IMR-90 (cell line): ENCODE results near the gene WDR1. TPM values are rescaled to one million over a fixed set of nuclear protein-coding genes. Genes with fewer than 3 reads are reported as not detected.

Source experiments
- ATAC-seq: fragments of 200-7000 bp; cut with Tn5 transposase; 2 replicates; pipeline ENCODE4 v1.9.1; 2020; ENCODE audit warnings: low read depth, mild to moderate bottlenecking, moderate library complexity
- BruUV-seq: library from RNA; stranded (reverse); fragments of 400-500 nt; replicated peaks from 2 replicates; lab custom pipeline; 2021; lab: Mats Ljungman, UMichigan
- CTCF ChIA-PET: fragments of 300-600 bp; formaldehyde crosslinking; extraction: SDS; loops from one replicate; lab custom pipeline; 2021; ENCODE audit warnings: antibody characterized with exemption; lab: Yijun Ruan, JAX
- POLR2A ChIA-PET: fragments of 300-600 bp; sonication (Branson Sonifier 250); formaldehyde crosslinking; loops from one replicate; lab custom pipeline; 2022; ENCODE audit warnings: antibody characterized with exemption; ENCODE audit not compliant: unreplicated experiment; lab: Charles Lee
- DNase-seq: peaks from one replicate; pipeline ENCODE4 v3.0.0; 2013
- H2AFZ ChIP-seq: replicated peaks from 2 replicates; pipeline ENCODE3; 2013; ENCODE audit warnings: low read length, mild to moderate bottlenecking; ENCODE audit not compliant: poor library complexity
- H2AK5ac ChIP-seq: 2 replicates; pipeline ENCODE4 v1.6.1; 2013; ENCODE audit warnings: low read depth, low read length, inconsistent platforms
- H2AK9ac ChIP-seq: replicated peaks from 2 replicates; pipeline ENCODE3; 2013; ENCODE audit warnings: mild to moderate bottlenecking, low read depth, low read length, moderate library complexity; ENCODE audit not compliant: poor library complexity
- H2BK120ac ChIP-seq: 2 replicates; pipeline ENCODE4 v1.6.1; 2013; ENCODE audit warnings: low read depth, low read length, inconsistent platforms
- H2BK15ac ChIP-seq: 3 replicates; pipeline ENCODE4 v1.6.1; 2013; ENCODE audit warnings: low read depth, low read length, inconsistent platforms
- H2BK20ac ChIP-seq: 2 replicates; pipeline ENCODE4 v1.6.1; 2013; ENCODE audit warnings: low read depth, mild to moderate bottlenecking, inconsistent platforms, low read length, moderate library complexity
- H2BK5ac ChIP-seq: 2 replicates; pipeline ENCODE4 v1.6.1; 2013; ENCODE audit warnings: mild to moderate bottlenecking, low read depth, low read length, inconsistent platforms; ENCODE audit not compliant: poor library complexity, severe bottlenecking
- H3K14ac ChIP-seq: replicated peaks from 2 replicates; pipeline ENCODE4 v1.6.1; 2013; ENCODE audit warnings: low read depth, low read length, inconsistent platforms
- H3K18ac ChIP-seq: 2 replicates; pipeline ENCODE4 v1.6.1; 2013; ENCODE audit warnings: low read depth, low read length, control low read depth
- H3K23ac ChIP-seq: 2 replicates; pipeline ENCODE4 v1.6.1; 2013; ENCODE audit warnings: low read depth, low read length, inconsistent platforms
- H3K27ac ChIP-seq: 2 replicates; pipeline ENCODE4 v1.5.1; 2013; ENCODE audit warnings: mild to moderate bottlenecking, control low read depth, low read length; ENCODE audit not compliant: insufficient read depth
- H3K27me3 ChIP-seq: 2 replicates; pipeline ENCODE4 v1.6.1; 2013; ENCODE audit warnings: low read length; ENCODE audit not compliant: control insufficient read depth, insufficient read depth
- H3K36me3 ChIP-seq: 2 replicates; pipeline ENCODE4 v1.6.1; 2013; ENCODE audit warnings: low read length, mixed read lengths; ENCODE audit not compliant: control insufficient read depth, insufficient read depth
- H3K4ac ChIP-seq: 2 replicates; pipeline ENCODE4 v1.6.1; 2013; ENCODE audit warnings: low read depth, low read length, inconsistent platforms
- H3K4me1 ChIP-seq: 2 replicates; pipeline ENCODE4 v1.6.1; 2013; ENCODE audit warnings: low read length, mixed read lengths; ENCODE audit not compliant: control insufficient read depth, insufficient read depth
- H3K4me2 ChIP-seq: 2 replicates; pipeline ENCODE4 v1.6.1; 2013; ENCODE audit warnings: low read depth, mild to moderate bottlenecking, control low read depth, low read length, moderate library complexity
- H3K4me3 ChIP-seq: 2 replicates; pipeline ENCODE4 v1.5.1; 2013; ENCODE audit warnings: low read depth, mild to moderate bottlenecking, control low read depth, low read length, moderate library complexity; ENCODE audit not compliant: insufficient read depth
- H3K56ac ChIP-seq: 2 replicates; pipeline ENCODE4 v1.6.1; 2013; ENCODE audit warnings: low read length, inconsistent platforms; ENCODE audit not compliant: insufficient read depth; ENCODE audit errors: extremely low read depth
- H3K79me1 ChIP-seq, 2 experiments: 2 replicates each; pipeline ENCODE4 v1.6.1; 2013; ENCODE audit warnings: low read length in 2 of 2, inconsistent platforms in 1 of 2, low read depth in 1 of 2
- H3K9ac ChIP-seq: 2 replicates; pipeline ENCODE4 v1.6.1; 2013; ENCODE audit warnings: low read depth, low read length, control low read depth
- H3K9me1 ChIP-seq: 2 replicates; pipeline ENCODE4 v1.6.1; 2013; ENCODE audit warnings: low read length, inconsistent platforms; ENCODE audit not compliant: insufficient read depth
- H3K9me3 ChIP-seq: 2 replicates; pipeline ENCODE4 v1.6.1; 2013; ENCODE audit warnings: low read length; ENCODE audit not compliant: control insufficient read depth, insufficient read depth
- H4K20me1 ChIP-seq: 2 replicates; pipeline ENCODE4 v1.6.1; 2013; ENCODE audit warnings: low read length, inconsistent platforms; ENCODE audit not compliant: insufficient read depth
- H4K5ac ChIP-seq: 2 replicates; pipeline ENCODE4 v1.6.1; 2013; ENCODE audit warnings: mild to moderate bottlenecking, low read depth, low read length, control low read depth
- H4K8ac ChIP-seq, 2 experiments: 2 replicates each; pipeline ENCODE4 v1.6.1; 2013; ENCODE audit warnings: low read depth in 2 of 2, low read length in 2 of 2, control low read depth in 1 of 2, inconsistent platforms in 1 of 2
- H4K91ac ChIP-seq: 2 replicates; pipeline ENCODE4 v1.6.1; 2013; ENCODE audit warnings: low read depth, low read length, inconsistent platforms; ENCODE audit not compliant: insufficient read depth
- BHLHE40 ChIP-seq: fragments of 150-350 bp; IDR thresholded peaks from 2 replicates; pipeline ENCODE4 v1.6.1; 2016; ENCODE audit warnings: mild to moderate bottlenecking, low read depth, low read length
- CEBPB ChIP-seq: IDR thresholded peaks from 2 replicates; pipeline ENCODE4 v1.6.1; 2012; ENCODE audit warnings: low read depth, low read length, improper control_type of control experiment
- CHD1 ChIP-seq: IDR thresholded peaks from 2 replicates; pipeline ENCODE4 v1.6.1; 2012; ENCODE audit warnings: low read depth, low read length, improper control_type of control experiment
- FOS ChIP-seq: fragments of 150-350 bp; IDR thresholded peaks from 2 replicates; pipeline ENCODE4 v1.6.1; 2016; ENCODE audit warnings: low read depth, low read length
- MAFK ChIP-seq: IDR thresholded peaks from 2 replicates; pipeline ENCODE4 v1.6.1; 2012; ENCODE audit warnings: low read depth, low read length, improper control_type of control experiment
- MAZ ChIP-seq: IDR thresholded peaks from 2 replicates; pipeline ENCODE4 v1.6.1; 2012; ENCODE audit warnings: low read depth, mild to moderate bottlenecking, low read length, improper control_type of control experiment, moderate library complexity, borderline replicate concordance
- MXI1 ChIP-seq: IDR thresholded peaks from 2 replicates; pipeline ENCODE4 v1.6.1; 2012; ENCODE audit warnings: low read depth, mild to moderate bottlenecking, low read length, moderate library complexity, borderline replicate concordance
- NFE2L2 ChIP-seq: fragments of 150-350 bp; IDR thresholded peaks from 2 replicates; pipeline ENCODE4 v1.6.1; 2016; ENCODE audit warnings: low read depth, mild to moderate bottlenecking, low read length
- POLR2A ChIP-seq: IDR thresholded peaks from 2 replicates; pipeline ENCODE4 v1.6.1; 2012; ENCODE audit warnings: mild to moderate bottlenecking, low read depth, low read length
- RAD21 ChIP-seq: IDR thresholded peaks from 2 replicates; pipeline ENCODE4 v1.6.1; 2012; ENCODE audit warnings: low read length, improper control_type of control experiment
- RCOR1 ChIP-seq: IDR thresholded peaks from 2 replicates; pipeline ENCODE4 v1.6.1; 2012; ENCODE audit warnings: mild to moderate bottlenecking, low read length, improper control_type of control experiment; ENCODE audit not compliant: insufficient replicate concordance
- SMC3 ChIP-seq: fragments of 150-350 bp; IDR thresholded peaks from 2 replicates; pipeline ENCODE4 v1.6.1; 2016; ENCODE audit warnings: low read depth, mild to moderate bottlenecking, antibody characterized with exemption, low read length, moderate library complexity
- WGBS, 2 experiments: methylation state at CpG; one replicate each; pipeline versions ENCODE4 v1.1.5 to v1.1.7; 2013; ENCODE audit warnings: missing lambda C conversion rate in 2 of 2; ENCODE audit not compliant: insufficient read length in 1 of 2; ENCODE audit errors: extremely low coverage in 2 of 2; 5-methylcytosine and 5-hydroxymethylcytosine counted together
- dilution Hi-C: fragments of 300-500 bp; cut with HindIII; formaldehyde crosslinking; loops from one replicate; pipeline ENCODE4 v1.14.3; 2018; ENCODE audit warnings: low sequenced_read_pairs; ENCODE audit not compliant: unreplicated experiment
- in situ Hi-C: fragments of 300-500 bp; cut with MboI; formaldehyde crosslinking; loops from 3 replicates; pipeline ENCODE4 v1.14.3; 2019; ENCODE audit warnings: low sequenced_read_pairs, inconsistent platforms, mixed read lengths
- intact Hi-C: fragments of 100-400 bp; cut with micrococcal nuclease; formaldehyde crosslinking; loops from 2 replicates; pipeline ENCODE4 v1.10.0; 2022
- polyA plus RNA-seq, 3 experiments: library from polyadenylated mRNA; depleted of rRNA; stranded (reverse); fragments of >200 nt; gene quantifications; 2 replicates each; pipeline ENCODE4 v1.2.3, GENCODE V29; 2012; ENCODE audit warnings: low replicate concordance in 1 of 3
- total RNA-seq: library from RNA; depleted of rRNA; stranded (reverse); fragments of >200 nt; gene quantifications from 2 replicates; pipeline ENCODE4 v1.2.3, GENCODE V29; 2012
- TF ChIP-seq, protein P1 (sequence below): fragments of 150-350 bp; IDR thresholded peaks from 2 replicates; pipeline ENCODE4 v1.6.1; 2017; ENCODE audit warnings: mild to moderate bottlenecking, antibody characterized with exemption, low read length, low read depth
- TF ChIP-seq, protein P2 (sequence below): conservative IDR thresholded peaks from 2 replicates; pipeline ENCODE4 v1.5.1; 2012; ENCODE audit warnings: mild to moderate bottlenecking, low read depth, low read length, improper control_type of control experiment
- TF ChIP-seq, protein P3 (sequence below): fragments of 150-350 bp; IDR thresholded peaks from 2 replicates; pipeline ENCODE4 v1.6.1; 2016; ENCODE audit warnings: low read depth, mild to moderate bottlenecking, low read length, moderate library complexity, borderline replicate concordance

The WDR1 gene
- total and polyA plus RNA-seq, 2 of the 4 experiments (the other 2 are of a cell fraction): 725 to 992 TPM

DNA sequence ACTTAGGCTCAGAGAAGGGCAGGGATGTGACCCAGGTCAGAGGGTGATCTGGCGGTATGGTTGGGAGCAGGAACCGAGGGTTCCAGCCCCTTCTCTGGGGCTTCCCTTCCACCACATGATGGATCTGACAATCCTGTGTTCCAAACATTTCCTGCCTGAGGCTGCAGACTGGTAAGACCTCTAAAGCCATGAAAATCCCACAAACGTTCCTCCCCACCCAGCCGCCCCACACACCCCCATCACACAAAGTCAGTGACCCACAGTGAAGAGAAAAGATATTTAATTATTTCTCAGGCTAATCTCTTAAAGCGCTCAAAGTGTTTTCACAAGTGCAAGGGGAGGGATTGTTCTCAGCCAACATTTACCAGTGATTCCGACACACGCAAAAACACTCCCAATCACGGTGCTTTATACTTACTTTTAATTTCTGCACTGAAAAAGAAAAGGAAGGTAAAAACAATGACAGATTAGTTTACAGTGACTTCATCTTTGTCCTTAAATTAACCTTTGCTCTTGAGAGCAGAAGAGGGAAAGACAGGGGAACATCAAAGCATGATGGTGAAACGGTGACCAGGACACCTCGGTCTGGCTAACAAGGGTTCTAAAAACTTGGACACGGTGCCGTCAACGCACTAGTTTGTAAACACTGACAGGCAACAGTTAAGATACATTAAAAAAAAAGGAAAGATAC lies 42.4 kb downstream of the WDR1 start:
- H2BK120ac ChIP-seq: no peak overlapping the region
- no peak overlapping the region for H2AFZ ChIP-seq
- no peak overlapping the region for H2BK15ac ChIP-seq
- dilution Hi-C loops (no loop called here), in situ Hi-C loops (no loop called here), intact Hi-C loops (loop anchor here (1.0 kb wide), 1 partner anchor 42 kb away; the partner anchor contains the start of gene WDR1)
- H3K9ac ChIP-seq: no peak overlapping the region
- DNase-seq (no peak), ATAC-seq (no peak)
- H3K9me3 ChIP-seq: no peaks in the 10 kb centered on the region
- ChIA-PET CTCF (no interaction called here), POLR2A (no interaction called here)
- no peak overlapping the region for H3K14ac ChIP-seq
- H4K5ac ChIP-seq: no peak overlapping the region
- no peak overlapping the region for H3K23ac ChIP-seq
- H3K27me3 ChIP-seq: no peaks in the 10 kb centered on the region
- no peak overlapping the region for H3K4me2 ChIP-seq
- H4K8ac ChIP-seq: no peak overlapping the region; a peak in 1 of 4 replicates
- H3K4me1 ChIP-seq: no peaks in the 10 kb centered on the region
- TF ChIP-seq, protein P1, sequence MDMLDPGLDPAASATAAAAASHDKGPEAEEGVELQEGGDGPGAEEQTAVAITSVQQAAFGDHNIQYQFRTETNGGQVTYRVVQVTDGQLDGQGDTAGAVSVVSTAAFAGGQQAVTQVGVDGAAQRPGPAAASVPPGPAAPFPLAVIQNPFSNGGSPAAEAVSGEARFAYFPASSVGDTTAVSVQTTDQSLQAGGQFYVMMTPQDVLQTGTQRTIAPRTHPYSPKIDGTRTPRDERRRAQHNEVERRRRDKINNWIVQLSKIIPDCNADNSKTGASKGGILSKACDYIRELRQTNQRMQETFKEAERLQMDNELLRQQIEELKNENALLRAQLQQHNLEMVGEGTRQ: no peak
- TF ChIP-seq CEBPB: no peak
- TF ChIP-seq BHLHE40: no peak
- TF ChIP-seq RCOR1: no peak
- no peak for TF ChIP-seq CHD1
- no peak for TF ChIP-seq FOS
- no peak for TF ChIP-seq RAD21
- TF ChIP-seq SMC3: no peak
- TF ChIP-seq POLR2A: no peak; the same call in 1 of the 2 replicates
- TF ChIP-seq, protein P2, sequence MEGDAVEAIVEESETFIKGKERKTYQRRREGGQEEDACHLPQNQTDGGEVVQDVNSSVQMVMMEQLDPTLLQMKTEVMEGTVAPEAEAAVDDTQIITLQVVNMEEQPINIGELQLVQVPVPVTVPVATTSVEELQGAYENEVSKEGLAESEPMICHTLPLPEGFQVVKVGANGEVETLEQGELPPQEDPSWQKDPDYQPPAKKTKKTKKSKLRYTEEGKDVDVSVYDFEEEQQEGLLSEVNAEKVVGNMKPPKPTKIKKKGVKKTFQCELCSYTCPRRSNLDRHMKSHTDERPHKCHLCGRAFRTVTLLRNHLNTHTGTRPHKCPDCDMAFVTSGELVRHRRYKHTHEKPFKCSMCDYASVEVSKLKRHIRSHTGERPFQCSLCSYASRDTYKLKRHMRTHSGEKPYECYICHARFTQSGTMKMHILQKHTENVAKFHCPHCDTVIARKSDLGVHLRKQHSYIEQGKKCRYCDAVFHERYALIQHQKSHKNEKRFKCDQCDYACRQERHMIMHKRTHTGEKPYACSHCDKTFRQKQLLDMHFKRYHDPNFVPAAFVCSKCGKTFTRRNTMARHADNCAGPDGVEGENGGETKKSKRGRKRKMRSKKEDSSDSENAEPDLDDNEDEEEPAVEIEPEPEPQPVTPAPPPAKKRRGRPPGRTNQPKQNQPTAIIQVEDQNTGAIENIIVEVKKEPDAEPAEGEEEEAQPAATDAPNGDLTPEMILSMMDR: no peak
- TF ChIP-seq MXI1: no peak
- no peak for TF ChIP-seq MAZ
- TF ChIP-seq, protein P3, sequence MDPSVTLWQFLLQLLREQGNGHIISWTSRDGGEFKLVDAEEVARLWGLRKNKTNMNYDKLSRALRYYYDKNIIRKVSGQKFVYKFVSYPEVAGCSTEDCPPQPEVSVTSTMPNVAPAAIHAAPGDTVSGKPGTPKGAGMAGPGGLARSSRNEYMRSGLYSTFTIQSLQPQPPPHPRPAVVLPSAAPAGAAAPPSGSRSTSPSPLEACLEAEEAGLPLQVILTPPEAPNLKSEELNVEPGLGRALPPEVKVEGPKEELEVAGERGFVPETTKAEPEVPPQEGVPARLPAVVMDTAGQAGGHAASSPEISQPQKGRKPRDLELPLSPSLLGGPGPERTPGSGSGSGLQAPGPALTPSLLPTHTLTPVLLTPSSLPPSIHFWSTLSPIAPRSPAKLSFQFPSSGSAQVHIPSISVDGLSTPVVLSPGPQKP: no peak
- no peak for TF ChIP-seq NFE2L2
- no peak for TF ChIP-seq MAFK
- no TSS peak for BruUV-seq
- no peaks in the 10 kb centered on the region; the same call in 1 of the 2 replicates for H3K9me1 ChIP-seq
- H3K4me3 ChIP-seq: no peak overlapping the region
- no peak overlapping the region for H3K27ac ChIP-seq
- H2AK9ac ChIP-seq: no peak overlapping the region
- no peak overlapping the region for H3K4ac ChIP-seq
- no peak overlapping the region for H2BK5ac ChIP-seq
- no peak overlapping the region for H2AK5ac ChIP-seq
- H4K91ac ChIP-seq: no peak overlapping the region
- peaks cover 52% of the 10 kb centered on the region for H4K20me1 ChIP-seq
- peaks cover 12 to 34% of the 10 kb centered on the region in 2 experiments for H3K79me1 ChIP-seq
- H3K36me3 ChIP-seq: peaks cover 68% of the 10 kb centered on the region
- no peak overlapping the region for H2BK20ac ChIP-seq
- WGBS, 2 experiments: no CpG with 5 or more reads among the region's 13 CpGs
- no peak overlapping the region for H3K18ac ChIP-seq
- no peak overlapping the region for H3K56ac ChIP-seq
